Stomach smooth muscle (tissue), 2 donors: ENCODE data around the gene CYBA.

Experiments used
- H3K27ac ChIP-seq: one replicate; pipeline ENCODE4 v1.7.0; 2013; ENCODE audit warnings: mild to moderate bottlenecking, low read length, inconsistent platforms
- H3K27me3 ChIP-seq, 2 donors: one replicate each; pipeline ENCODE4 v1.7.0; 2013; ENCODE audit warnings: low read length in 2 of 2; ENCODE audit not compliant: insufficient read depth in 2 of 2, control insufficient read depth in 1 of 2
- H3K36me3 ChIP-seq, 2 donors: one replicate each; pipeline ENCODE4 v1.7.0; 2013; ENCODE audit warnings: low read length in 2 of 2; ENCODE audit not compliant: control insufficient read depth in 2 of 2, insufficient read depth in 2 of 2
- H3K4me1 ChIP-seq: one replicate; pipeline ENCODE4 v1.7.0; 2013; ENCODE audit warnings: low read length; ENCODE audit not compliant: control insufficient read depth, insufficient read depth
- H3K4me3 ChIP-seq, 2 donors: one replicate each; pipeline ENCODE4 v1.7.0; 2013; ENCODE audit warnings: low read length in 2 of 2
- H3K9ac ChIP-seq, 2 donors: one replicate each; pipeline ENCODE4 v1.7.0; 2013; ENCODE audit warnings: low read length in 2 of 2, mild to moderate bottlenecking in 1 of 2
- H3K9me3 ChIP-seq, 2 donors: one replicate each; pipeline ENCODE4 v1.7.0; 2013; ENCODE audit warnings: low read length in 2 of 2; ENCODE audit not compliant: control insufficient read depth in 2 of 2
- donor health status: healthy.
- donor health status: Pancreatic carcinoma.

The CYBA gene

DNA sequence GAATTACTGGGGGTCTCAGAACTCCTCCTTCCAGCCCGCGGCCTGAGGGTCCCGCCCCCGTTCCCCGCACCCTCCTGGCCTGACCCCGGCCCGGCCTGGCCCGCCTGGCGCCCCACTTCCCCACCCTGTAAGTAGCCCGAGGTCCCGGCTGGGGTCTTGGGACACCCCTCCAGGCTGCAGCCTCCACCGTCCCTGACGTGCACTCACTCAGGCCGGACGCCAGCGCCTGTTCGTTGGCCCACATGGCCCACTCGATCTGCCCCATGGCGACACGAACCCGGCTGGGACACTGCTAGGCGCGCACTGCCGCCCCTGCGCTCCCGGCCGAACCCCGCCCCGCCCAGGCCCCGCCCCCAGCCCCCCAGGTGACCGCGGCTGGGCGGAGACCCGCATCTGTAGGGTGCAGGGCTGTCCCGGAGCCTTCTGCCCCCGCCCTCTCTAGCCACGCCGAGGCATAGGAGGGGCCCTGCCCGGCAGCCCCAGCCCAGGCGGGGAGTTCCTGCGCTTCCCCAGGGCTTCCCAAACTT is at the start of gene CYBA:
Gene CYBA, minus strand, starts transcription at position 305 of the 527 bp plus-strand sequence. Its CDS starts 40 bp downstream, at position 265.
- Histone ChIP-seq H3K9ac (peak within 1 kb of the TSS; percentile 42 to 47), H3K4me1 (peaks cover 7% of the 10 kb centered on the region), H3K36me3 (peaks cover 4 to 9% of the 10 kb centered on the region in 2 donors), H3K4me3 (peak within 1 kb of the TSS; percentile 35 to 71), H3K9me3 (no peaks in the 10 kb centered on the region), H3K27me3 (peaks cover 6 to 15% of the 10 kb centered on the region in 2 donors), H3K27ac (no peak within 1 kb of the TSS)

DNA sequence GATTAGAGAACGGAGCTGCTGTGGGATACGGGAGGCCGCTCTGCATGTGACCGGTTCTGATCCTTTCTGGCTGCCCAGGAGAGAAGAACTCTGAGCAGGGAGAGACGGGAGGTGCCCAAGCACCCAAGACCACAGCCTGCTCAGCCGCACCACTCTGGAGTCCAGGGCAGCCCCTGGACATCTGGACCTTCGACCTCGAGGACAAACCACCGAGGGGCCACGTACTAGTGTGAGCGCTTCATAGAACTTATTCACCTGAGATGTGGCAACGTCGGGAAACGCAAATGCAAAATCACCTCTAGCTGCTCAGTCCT is 49.4 kb upstream of the CYBA start:
- peaks cover 21% of the 10 kb centered on the region for H3K4me1 ChIP-seq
- no peaks in the 10 kb centered on the region for H3K27me3 ChIP-seq
- H3K4me3 ChIP-seq: no peak overlapping the region
- H3K27ac ChIP-seq: no peak overlapping the region
- H3K36me3 ChIP-seq: peaks cover 6 to 10% of the 10 kb centered on the region in 2 donors
- no peak overlapping the region for H3K9ac ChIP-seq
- no peaks in the 10 kb centered on the region for H3K9me3 ChIP-seq

DNA sequence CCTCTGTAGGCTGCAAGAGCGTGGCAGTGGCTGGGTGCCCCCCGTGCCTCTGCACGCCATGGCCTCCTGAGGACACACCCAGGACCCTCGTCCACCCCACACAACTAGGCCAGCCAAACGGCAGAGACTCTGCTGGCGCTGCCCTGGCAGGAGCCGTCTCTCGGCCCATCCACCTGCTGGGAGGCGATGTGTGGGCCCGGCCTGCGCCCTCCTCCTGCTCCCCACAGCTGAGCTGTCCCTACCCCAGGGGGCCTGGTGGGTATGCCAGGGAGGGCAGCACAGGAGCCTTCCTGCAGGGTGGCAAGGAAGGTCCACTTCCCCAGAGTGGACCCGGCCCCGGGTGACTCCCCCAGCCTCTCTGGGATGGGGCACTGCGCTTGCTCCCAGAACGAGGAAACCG is 48.3 kb upstream of the CYBA start:
- H3K27ac ChIP-seq: no peak overlapping the region
- H3K36me3 ChIP-seq: peaks cover 6 to 10% of the 10 kb centered on the region in 2 donors
- H3K9ac ChIP-seq: no peak overlapping the region
- H3K27me3 ChIP-seq: no peaks in the 10 kb centered on the region
- no peak overlapping the region for H3K4me3 ChIP-seq
- H3K4me1 ChIP-seq: peaks cover 13% of the 10 kb centered on the region
- H3K9me3 ChIP-seq: no peaks in the 10 kb centered on the region

DNA sequence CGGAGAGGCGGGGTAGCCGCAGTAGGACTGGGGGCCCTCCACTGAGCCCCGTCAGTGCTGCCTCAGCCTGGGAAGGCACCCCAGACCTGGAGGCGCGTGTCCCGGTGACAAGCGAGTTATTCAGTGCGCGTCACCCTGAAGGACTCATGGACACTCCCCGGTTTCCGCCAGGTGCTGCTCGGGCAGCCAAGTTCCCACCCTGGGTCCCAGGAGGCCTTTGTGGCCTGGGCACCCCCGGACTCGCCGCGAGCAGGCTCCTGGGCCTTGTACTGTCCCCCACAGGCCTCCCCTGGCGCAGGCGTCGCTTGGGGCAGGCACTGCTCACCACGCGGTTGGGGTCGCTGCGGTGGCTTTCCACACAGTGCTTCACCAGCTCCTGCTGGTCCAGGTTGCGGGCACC is 47.8 kb upstream of the CYBA start:
- Histone ChIP-seq H3K27me3 (no peaks in the 10 kb centered on the region), H3K4me1 (peaks cover 13% of the 10 kb centered on the region), H3K36me3 (peaks cover 6 to 10% of the 10 kb centered on the region in 2 donors), H3K4me3 (no peak overlapping the region), H3K9ac (no peak overlapping the region), H3K27ac (no peak overlapping the region), H3K9me3 (no peaks in the 10 kb centered on the region)

- peaks cover 13% of the 10 kb centered on the region for H3K4me1 ChIP-seq
- H3K36me3 ChIP-seq: peaks cover 6 to 10% of the 10 kb centered on the region in 2 donors
- no peak overlapping the region for H3K27ac ChIP-seq
- H3K9ac ChIP-seq: no peak overlapping the region
- no peak overlapping the region for H3K4me3 ChIP-seq
- H3K27me3 ChIP-seq: no peaks in the 10 kb centered on the region
- H3K9me3 ChIP-seq: no peaks in the 10 kb centered on the region
Observed at GRCh38 chr16:88697831-88698615, 47.2 kb upstream of the CYBA start.

DNA sequence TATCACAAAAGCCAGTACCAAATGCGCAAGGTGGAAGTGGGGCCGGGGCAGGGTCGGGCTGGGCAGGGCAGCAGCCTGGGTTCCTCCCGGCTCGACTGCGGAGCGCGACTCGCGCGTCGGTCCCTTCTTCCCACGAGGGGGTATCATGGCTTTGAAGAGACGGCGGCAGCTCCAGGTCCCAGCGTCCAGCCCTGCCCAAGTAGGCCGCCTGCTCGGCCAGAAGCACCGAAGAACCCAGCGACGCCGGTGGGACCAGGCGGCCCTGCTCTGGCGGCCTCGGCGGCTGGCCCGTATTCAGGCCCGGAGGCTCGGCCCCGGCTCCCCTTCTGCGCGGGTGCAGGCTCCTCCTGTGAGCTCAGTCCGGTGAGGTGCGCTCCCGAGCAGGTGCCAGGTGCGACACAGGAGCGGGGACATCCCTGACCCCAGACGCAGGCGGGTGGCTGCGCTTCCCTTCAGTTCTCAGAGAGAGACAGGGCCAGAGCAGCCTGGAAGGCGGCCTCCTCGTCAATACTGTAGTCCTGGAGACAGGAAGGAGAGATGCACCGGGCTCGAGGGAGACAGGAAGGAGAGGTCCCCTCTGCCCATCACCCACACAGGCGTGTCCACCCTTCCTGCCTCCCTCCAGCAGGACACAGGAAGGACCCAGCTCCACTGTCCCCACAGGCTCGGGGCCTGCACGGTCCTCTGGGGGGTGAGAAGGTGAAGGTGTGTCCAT is 46.4 kb upstream of the CYBA start:
- Histone ChIP-seq H3K9ac (no peak overlapping the region), H3K27me3 (no peaks in the 10 kb centered on the region), H3K36me3 (peaks cover 5 to 10% of the 10 kb centered on the region in 2 donors), H3K9me3 (no peaks in the 10 kb centered on the region), H3K4me1 (peaks cover 10% of the 10 kb centered on the region), H3K4me3 (no peak overlapping the region), H3K27ac (no peak overlapping the region)

DNA sequence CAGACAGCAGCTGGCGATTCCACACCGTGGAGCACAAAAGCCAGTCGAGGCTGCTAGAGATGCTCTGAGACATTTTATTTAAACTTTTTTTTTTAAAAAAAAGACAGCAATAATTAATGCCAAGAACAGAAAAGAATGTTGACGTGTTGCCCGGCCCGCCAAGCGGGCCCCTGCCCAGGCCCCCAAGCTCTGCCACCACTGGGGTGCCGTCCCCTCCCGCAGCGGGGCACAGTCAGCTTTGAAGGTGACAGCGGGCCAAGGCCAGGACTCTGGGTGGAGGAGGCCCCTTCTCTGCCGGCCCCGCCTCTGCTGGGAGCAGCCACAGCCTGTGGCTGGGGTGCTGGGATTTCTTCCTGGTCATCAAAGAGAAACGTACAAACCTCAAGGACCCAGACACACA is 45.6 kb upstream of the CYBA start:
- Histone ChIP-seq H3K4me1 (peaks cover 10% of the 10 kb centered on the region), H3K9me3 (no peaks in the 10 kb centered on the region), H3K36me3 (peaks cover 4 to 10% of the 10 kb centered on the region in 2 donors), H3K27me3 (peaks cover 2% of the 10 kb centered on the region in 2 donors), H3K27ac (no peak overlapping the region), H3K4me3 (no peak overlapping the region), H3K9ac (no peak overlapping the region)

- Histone ChIP-seq H3K4me1 (peaks cover 6% of the 10 kb centered on the region), H3K9me3 (no peaks in the 10 kb centered on the region), H3K36me3 (peaks cover 4 to 10% of the 10 kb centered on the region in 2 donors), H3K27ac (no peak overlapping the region), H3K9ac (no peak overlapping the region), H3K4me3 (no peak overlapping the region), H3K27me3 (peaks cover 3 to 6% of the 10 kb centered on the region in 2 donors)
Observed at GRCh38 chr16:88695753-88696152, 44.9 kb upstream of the CYBA start.

- H3K36me3 ChIP-seq: peaks cover 4 to 10% of the 10 kb centered on the region in 2 donors
- no peak overlapping the region for H3K4me3 ChIP-seq
- H3K9ac ChIP-seq: no peak overlapping the region
- H3K9me3 ChIP-seq: no peaks in the 10 kb centered on the region
- H3K27ac ChIP-seq: no peak overlapping the region
- peaks cover 5% of the 10 kb centered on the region for H3K4me1 ChIP-seq
- peaks cover 6 to 10% of the 10 kb centered on the region in 2 donors for H3K27me3 ChIP-seq
Observed at GRCh38 chr16:88695218-88695617, 44.4 kb upstream of the CYBA start.

DNA sequence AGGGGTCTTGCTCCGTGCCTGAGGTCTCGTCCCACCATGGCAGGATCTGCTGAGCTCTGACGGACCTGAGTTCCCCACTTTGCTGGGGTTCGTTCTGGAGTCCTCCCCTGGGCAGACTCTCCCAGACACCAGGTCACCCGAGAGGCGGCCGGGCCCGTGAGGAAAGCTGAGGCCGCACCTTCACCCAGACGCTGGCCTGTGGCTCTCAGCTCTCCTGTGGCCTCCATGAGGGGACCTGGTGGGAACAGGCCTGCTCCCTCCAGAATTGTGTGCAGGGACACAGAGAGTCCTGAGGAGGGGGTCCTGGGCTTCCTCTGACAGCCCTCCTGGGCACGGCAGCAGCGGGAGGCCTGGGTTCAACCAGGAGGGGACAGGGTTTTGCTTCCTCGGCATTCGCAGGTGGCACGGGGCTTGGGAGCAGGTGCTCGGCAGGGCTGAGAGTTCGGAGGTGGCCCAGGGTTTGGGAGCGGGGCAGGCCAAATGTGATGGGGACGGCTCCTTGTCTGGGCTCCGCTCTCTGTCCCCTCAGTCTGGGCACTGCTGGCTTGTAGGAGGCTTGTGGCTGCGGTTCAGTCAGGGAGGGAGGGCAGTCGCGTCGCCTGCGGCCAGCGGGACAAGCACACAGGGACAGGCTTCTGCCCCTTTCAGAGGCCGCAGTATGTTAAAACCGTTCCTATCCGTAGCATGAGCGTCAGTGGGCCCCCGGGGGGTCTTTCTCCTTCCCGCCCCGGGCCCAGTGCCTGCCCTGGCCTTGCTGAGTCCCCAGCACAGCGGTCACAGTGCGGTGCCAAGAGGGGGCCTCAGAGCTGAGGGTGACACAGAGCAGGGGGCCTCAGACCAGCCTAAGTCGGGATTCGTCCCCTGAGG is 43.6 kb upstream of the CYBA start:
- Histone ChIP-seq H3K9me3 (no peaks in the 10 kb centered on the region), H3K4me3 (no peak overlapping the region), H3K36me3 (peaks cover 0 to 7% of the 10 kb centered on the region in 2 donors), H3K4me1 (no peaks in the 10 kb centered on the region), H3K9ac (no peak overlapping the region), H3K27me3 (peaks cover 11 to 15% of the 10 kb centered on the region in 2 donors), H3K27ac (no peak overlapping the region)
